Upper lobe of left lung (tissue), 6 donors: ENCODE measurements around the gene CNN2. TPM values are rescaled to one million over a fixed set of nuclear protein-coding genes. Genes with fewer than 3 reads are reported as not detected.

Experiments used
- ATAC-seq, 2 donors: fragments of 200-7000 bp; cut with Tn5 transposase; one replicate each; pipeline ENCODE4 v1.9.1; 2022; ENCODE audit warnings: mild to moderate bottlenecking in 2 of 2, moderate library complexity in 2 of 2; ENCODE audit not compliant: low FRiP score in 2 of 2
- DNase-seq, 2 donors: peaks; one replicate each; pipeline ENCODE4 v3.0.0-alpha.2; 2019 to 2020
- H3K27ac ChIP-seq, 4 donors: fragments of 200-600 bp; sonication (generic); one replicate each; pipeline ENCODE4 v1.5.1; 2016 to 2019
- H3K27me3 ChIP-seq, 4 donors: fragments of 200-600 bp; sonication (generic); one replicate each; pipeline ENCODE4 v1.5.1; 2017 to 2019
- H3K36me3 ChIP-seq, 4 donors: fragments of 200-600 bp; sonication (generic); one replicate each; pipeline ENCODE4 v1.5.1; 2016 to 2019
- H3K4me1 ChIP-seq, 4 donors: fragments of 200-600 bp; sonication (generic); one replicate each; pipeline ENCODE4 v1.5.1; 2018 to 2019
- H3K4me3 ChIP-seq, 4 donors: fragments of 200-600 bp; sonication (generic); one replicate each; pipeline ENCODE4 v1.5.1; 2017 to 2019; ENCODE audit warnings: mild to moderate bottlenecking in 2 of 4, moderate library complexity in 1 of 4
- H3K9me3 ChIP-seq, 4 donors: fragments of 200-600 bp; sonication (generic); one replicate each; pipeline ENCODE4 v1.5.1; 2018 to 2019
- EP300 ChIP-seq, 4 donors: sonication (generic); formaldehyde crosslinking; IDR thresholded peaks; one replicate each; pipeline ENCODE4 v1.5.1; 2017; ENCODE audit warnings: antibody characterized with exemption in 4 of 4, control low read depth in 2 of 4
- POLR2A ChIP-seq, 4 donors: fragments of 450-650 bp; IDR thresholded peaks; one replicate each; pipeline ENCODE4 v1.5.1; 2016 to 2017; ENCODE audit warnings: antibody characterized with exemption in 4 of 4, mild to moderate bottlenecking in 2 of 4
- POLR2AphosphoS5 ChIP-seq, 2 donors: sonication (generic); formaldehyde crosslinking; IDR thresholded peaks; one replicate each; pipeline ENCODE4 v1.5.1; 2017; ENCODE audit warnings: antibody characterized with exemption in 2 of 2
- WGBS, 2 donors: methylation state at CpG; one replicate each; pipeline ENCODE4 v1.1.5; 2017 to 2018; 5-methylcytosine and 5-hydroxymethylcytosine counted together
- total RNA-seq, 6 donors: library from RNA; depleted of rRNA in 4 of 6; stranded (reverse); fragments of >200 nt in 4 of 6; gene quantifications; one replicate each; pipeline versions ENCODE4 v1.1.0 to v1.2.1, GENCODE V29; 2016 to 2021
- TF ChIP-seq, protein P1 (sequence below), 6 experiments: fragments of 450-650 bp in 4 of 6; fragments of 200-600 bp in 2 of 6; sonication (generic) in 2 of 6; IDR thresholded peaks; one replicate each; pipeline ENCODE4 v1.5.1; 2016 to 2019; ENCODE audit warnings: antibody characterized with exemption in 6 of 6
- donor health status: DM: no; HTN: no; CAD: no; lungs with moderate emphysema.
- donor health status: DM: no; HTN: yes; CAD: no; lungs with severe emphysema.

The CNN2 gene
- total RNA-seq, 6 donors from 2014 or later = 98.1 to 262 (median 164) TPM

DNA sequence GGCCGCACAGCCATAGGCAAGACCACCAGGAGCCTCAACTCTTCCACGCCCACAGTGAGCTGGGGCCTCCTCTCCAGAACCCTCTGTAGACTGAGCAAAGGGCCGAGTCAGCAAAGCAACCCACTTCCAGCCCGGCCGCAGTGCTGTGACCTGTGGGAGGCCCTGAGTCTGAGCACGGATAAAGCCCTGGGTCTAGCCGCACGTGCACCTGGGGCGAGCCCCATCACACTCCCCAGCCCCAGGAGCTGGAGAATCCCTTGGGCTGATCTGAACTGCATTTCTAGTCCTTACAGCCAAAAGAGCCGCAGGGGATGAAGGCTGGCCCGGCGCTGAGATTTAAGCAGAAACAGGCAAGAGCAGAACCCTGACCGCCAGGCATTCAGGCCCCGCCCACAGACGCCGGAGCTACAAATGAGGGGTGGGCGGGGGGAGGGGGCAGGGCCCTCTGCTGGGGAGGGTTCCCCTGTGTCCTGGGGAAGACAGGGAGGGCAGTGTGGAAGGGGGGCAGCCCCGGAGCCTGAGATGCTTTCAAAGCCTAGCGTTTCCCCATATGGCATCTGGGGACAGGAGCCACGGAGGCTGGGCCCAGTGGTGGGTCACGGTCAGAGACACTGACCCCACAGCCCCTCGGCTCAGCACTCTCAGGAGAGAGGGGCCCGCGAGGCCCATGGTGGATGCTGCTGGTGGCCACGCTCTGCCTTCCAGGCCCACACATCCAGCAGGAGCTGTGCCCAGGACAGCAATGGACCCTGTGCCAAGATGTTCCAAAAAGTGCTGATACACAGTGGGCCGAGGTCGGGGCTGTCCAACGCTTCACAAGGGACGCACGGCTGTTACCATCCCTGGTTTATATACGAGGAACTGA lies 10.4 kb upstream of the CNN2 start:
- TF ChIP-seq, protein P1, sequence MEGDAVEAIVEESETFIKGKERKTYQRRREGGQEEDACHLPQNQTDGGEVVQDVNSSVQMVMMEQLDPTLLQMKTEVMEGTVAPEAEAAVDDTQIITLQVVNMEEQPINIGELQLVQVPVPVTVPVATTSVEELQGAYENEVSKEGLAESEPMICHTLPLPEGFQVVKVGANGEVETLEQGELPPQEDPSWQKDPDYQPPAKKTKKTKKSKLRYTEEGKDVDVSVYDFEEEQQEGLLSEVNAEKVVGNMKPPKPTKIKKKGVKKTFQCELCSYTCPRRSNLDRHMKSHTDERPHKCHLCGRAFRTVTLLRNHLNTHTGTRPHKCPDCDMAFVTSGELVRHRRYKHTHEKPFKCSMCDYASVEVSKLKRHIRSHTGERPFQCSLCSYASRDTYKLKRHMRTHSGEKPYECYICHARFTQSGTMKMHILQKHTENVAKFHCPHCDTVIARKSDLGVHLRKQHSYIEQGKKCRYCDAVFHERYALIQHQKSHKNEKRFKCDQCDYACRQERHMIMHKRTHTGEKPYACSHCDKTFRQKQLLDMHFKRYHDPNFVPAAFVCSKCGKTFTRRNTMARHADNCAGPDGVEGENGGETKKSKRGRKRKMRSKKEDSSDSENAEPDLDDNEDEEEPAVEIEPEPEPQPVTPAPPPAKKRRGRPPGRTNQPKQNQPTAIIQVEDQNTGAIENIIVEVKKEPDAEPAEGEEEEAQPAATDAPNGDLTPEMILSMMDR (IDR thresholded peaks at IDR 0.05) = no peak
- no peak for TF ChIP-seq POLR2AphosphoS5 (IDR thresholded peaks at IDR 0.05)
- no peak for TF ChIP-seq EP300 (IDR thresholded peaks at IDR 0.05)
- TF ChIP-seq POLR2A (IDR thresholded peaks at IDR 0.05) = no peak
- WGBS, 2 donors = 68 to 78% methylated on average over 11 to 23 of the region's 31 CpGs
- H3K27me3 ChIP-seq = no peaks in the 10 kb centered on the region
- DNase-seq (peak in 1 of 2 donors; percentile 72), ATAC-seq (no peak)
- H3K9me3 ChIP-seq = no peaks in the 10 kb centered on the region
- H3K4me3 ChIP-seq = no peak overlapping the region
- peak overlapping the region; percentile 8 to 96 (median 54) for H3K27ac ChIP-seq
- peaks cover 9 to 40% (median 37%) of the 10 kb centered on the region in 4 donors for H3K36me3 ChIP-seq
- H3K4me1 ChIP-seq = peaks cover 42 to 60% (median 48%) of the 10 kb centered on the region in 4 donors

- Histone ChIP-seq H3K27me3 (no peaks in the 10 kb centered on the region), H3K9me3 (no peaks in the 10 kb centered on the region), H3K4me3 (no peak overlapping the region), H3K4me1 (peaks cover 43 to 62% (median 49%) of the 10 kb centered on the region in 4 donors), H3K27ac (peak overlapping the region; percentile 40 to 96 (median 54)), H3K36me3 (peaks cover 4 to 34% (median 30%) of the 10 kb centered on the region in 4 donors)
- TF ChIP-seq POLR2AphosphoS5 (IDR thresholded peaks at IDR 0.05) = peak in 1 of 2 donors; percentile 62
- TF ChIP-seq, protein P1 (IDR thresholded peaks at IDR 0.05) = no peak
- TF ChIP-seq EP300 (IDR thresholded peaks at IDR 0.05) = no peak
- TF ChIP-seq POLR2A (IDR thresholded peaks at IDR 0.05) = no peak
- ATAC-seq (no peak), DNase-seq (peak in 1 of 2 donors; percentile 49)
- WGBS, 2 donors = 20 to 38% methylated on average over 1 to 12 of the region's 12 CpGs
Observed at GRCh38 chr19:1016647-1017114, 9.7 kb upstream of the CNN2 start.

- peaks cover 49 to 68% (median 55%) of the 10 kb centered on the region in 4 donors for H3K4me1 ChIP-seq
- no peak for ATAC-seq
- peak overlapping the region in 1 of 4 donors; percentile 1 for H3K4me3 ChIP-seq
Observed at GRCh38 chr19:1017115-1017905, 9.1 kb upstream of the CNN2 start.

DNA sequence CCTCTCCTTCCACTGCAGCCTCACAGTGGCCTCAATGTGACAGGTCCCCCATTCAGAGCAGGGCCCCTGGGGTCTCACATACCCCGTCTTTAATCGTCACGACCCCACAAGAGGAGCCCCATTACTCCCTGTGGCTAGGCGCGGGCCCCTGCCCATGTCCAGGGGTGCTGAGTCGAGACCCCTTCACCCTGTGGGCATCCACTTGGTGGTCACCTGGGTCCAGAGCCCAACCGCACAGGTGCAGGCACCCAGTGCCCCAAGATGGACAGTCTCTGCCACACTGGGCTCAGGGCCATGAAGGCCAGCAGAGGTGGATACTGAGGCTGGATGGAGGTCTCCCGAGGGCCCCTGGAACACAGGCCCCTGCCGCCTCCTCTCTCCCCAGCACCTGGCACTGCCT lies 8.5 kb upstream of the CNN2 start:
- ATAC-seq (no peak), DNase-seq (peak in 1 of 2 donors; percentile 58)
- H3K36me3 ChIP-seq = peaks cover 0 to 21% (median 18%) of the 10 kb centered on the region in 4 donors
- WGBS, 2 donors = 91% methylated on average over 9 of the region's 9 CpGs; no CpG with 5 or more reads in 1 of the 2 donors
- peak overlapping the region; percentile 3 to 96 (median 54) for H3K27ac ChIP-seq
- no peaks in the 10 kb centered on the region for H3K27me3 ChIP-seq
- no peak for TF ChIP-seq POLR2AphosphoS5 (IDR thresholded peaks at IDR 0.05)
- TF ChIP-seq POLR2A (IDR thresholded peaks at IDR 0.05) = no peak
- TF ChIP-seq EP300 (IDR thresholded peaks at IDR 0.05) = no peak
- TF ChIP-seq, protein P1 (IDR thresholded peaks at IDR 0.05) = no peak
- peaks cover 55 to 73% (median 60%) of the 10 kb centered on the region in 4 donors for H3K4me1 ChIP-seq
- peak overlapping the region in 1 of 4 donors; percentile 1 for H3K4me3 ChIP-seq
- H3K9me3 ChIP-seq = no peaks in the 10 kb centered on the region

More at GRCh38 chr19:1017115-1017905, 9.1 kb upstream of the CNN2 start:
- Histone ChIP-seq H3K27me3 (no peaks in the 10 kb centered on the region), H3K27ac (peak overlapping the region; percentile 40 to 96 (median 54)), H3K9me3 (no peaks in the 10 kb centered on the region), H3K36me3 (peaks cover 0 to 27% (median 24%) of the 10 kb centered on the region in 4 donors)
- WGBS, 2 donors = 59 to 63% methylated on average over 18 to 24 of the region's 24 CpGs
- peak in 1 of 2 donors; percentile 84 for DNase-seq
- TF ChIP-seq POLR2AphosphoS5 (IDR thresholded peaks at IDR 0.05) (no peak), EP300 (IDR thresholded peaks at IDR 0.05) (no peak), POLR2A (IDR thresholded peaks at IDR 0.05) (no peak)
- TF ChIP-seq, protein P1 (IDR thresholded peaks at IDR 0.05) = no peak
